DMS114 treated with DMSO at 0.1 percent for 48 hours (cell line): ENCODE data around the gene FAM3B.
"Not testable (repeated sequence)": the region's sequence is repeated elsewhere in the genome, so short reads cannot be mapped to it uniquely, and the experiment has no call there.

ENCODE experiments used
- DNase-seq: peaks from one replicate; lab custom pipeline; 2025; ENCODE audit not compliant: unreplicated experiment; lab: John Stamatoyannopoulos, UW

Gene FAM3B

DNA sequence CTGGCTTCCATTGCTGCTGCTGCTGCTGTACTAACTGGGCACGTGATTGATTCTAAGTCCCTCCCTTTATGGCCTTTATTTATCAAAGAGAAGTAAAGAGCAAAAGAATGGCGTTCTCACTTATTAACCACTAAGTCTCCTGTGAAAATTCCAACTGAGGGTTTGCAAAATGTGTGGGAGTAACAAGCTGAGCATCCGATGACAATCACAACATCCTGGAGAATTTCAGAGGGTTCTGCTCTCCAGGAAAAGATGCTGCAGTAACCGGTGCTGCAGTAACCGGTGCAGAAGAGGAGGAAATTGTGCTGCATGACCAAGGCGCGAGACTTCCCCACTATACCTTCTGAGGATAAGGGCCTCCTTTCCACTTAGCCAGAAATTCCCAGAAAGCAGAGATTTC lies 32.5 kb downstream of the FAM3B start:
- no peak for DNase-seq

DNA sequence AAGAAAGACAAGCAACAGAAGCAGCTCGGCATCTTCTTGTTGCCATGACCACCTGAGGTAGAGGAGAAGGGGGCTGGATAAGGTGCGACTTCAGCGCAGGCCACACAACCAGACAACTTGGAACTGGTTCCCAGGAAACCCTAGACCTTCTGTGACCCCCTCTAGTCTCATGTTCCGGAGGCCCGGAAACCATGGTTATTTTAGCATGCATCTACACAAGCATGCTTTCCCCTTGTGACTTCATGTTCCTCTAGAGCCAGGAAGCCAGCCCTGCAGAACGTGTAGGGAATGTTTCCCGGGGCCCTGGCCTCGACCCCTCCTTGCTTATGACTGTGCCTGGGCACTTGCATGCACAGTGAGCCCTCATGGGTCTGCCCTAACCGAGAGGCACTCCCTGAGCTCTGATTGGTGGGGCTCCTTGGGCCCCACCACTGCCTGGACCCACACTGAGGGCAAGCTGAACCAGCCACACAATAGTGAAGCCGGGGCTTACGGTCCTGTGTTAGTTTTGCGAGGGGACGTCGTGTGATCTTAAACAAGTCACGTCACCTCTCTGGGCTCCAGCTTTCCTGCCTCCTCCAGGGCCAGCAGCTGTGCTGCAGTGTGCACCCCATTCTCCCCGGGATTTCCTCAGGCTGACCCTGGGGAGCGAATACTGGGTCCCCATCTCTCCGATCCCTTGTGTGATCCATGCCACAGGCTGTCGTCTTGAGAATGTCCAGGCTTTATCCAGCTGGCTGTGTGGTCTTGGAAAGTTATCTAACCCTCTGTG lies 33.2 kb downstream of the FAM3B start:
- no peak for DNase-seq

DNA sequence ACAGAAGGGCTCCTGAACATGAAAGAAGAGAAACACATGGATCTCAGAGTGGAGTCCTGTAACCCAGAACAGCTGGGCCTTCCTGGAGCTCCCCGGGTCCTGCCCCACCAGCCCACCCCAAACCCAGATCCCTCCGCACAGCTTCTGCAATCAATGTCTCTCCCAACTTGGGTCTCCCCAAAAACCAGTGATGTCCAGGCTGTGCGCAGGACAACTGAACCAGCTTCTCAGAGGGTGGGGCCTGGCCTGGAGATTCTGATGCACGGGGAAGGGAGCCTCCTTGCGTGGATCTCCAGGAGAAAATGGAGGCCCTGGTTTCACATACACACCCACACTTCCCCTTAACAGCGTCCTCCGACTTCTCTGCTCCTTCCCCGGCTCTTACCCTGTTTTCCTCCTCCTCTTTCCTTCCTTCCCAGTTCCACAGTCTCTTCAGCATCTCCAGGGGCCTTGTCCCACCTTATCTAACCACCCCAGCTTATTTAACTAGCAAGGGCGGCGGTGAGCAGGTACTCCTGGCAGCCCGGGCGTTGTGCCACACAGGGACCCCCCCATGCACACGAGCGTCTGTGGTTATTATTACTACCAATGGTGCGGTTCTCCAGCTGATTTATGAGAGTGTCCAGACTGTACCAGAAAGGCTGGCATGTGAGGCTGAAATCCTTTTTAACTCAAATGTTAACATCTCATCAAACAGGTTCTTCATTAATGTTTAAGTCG lies 34.0 kb downstream of the FAM3B start:
- DNase-seq = no peak

DNA sequence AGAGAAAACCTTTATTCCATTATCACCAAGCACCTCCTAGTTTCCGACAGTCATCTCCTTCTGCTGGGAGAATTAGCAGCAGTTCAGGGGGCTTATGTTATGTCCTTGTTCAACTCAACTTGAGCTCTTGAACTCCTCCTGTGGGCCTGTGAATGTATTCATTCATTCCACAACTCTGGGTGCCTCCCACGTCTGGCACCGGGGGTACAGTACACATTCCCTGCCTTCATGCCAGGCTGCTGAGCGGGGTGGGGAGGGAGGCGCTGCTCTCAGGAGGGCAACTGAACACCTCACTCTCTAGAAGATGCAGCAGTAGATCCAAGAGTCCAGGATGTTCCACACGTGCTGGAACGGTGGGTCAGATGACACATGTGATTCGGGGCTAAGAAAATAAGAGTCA lies 40.9 kb downstream of the FAM3B start:
- DNase-seq = no peak

DNA sequence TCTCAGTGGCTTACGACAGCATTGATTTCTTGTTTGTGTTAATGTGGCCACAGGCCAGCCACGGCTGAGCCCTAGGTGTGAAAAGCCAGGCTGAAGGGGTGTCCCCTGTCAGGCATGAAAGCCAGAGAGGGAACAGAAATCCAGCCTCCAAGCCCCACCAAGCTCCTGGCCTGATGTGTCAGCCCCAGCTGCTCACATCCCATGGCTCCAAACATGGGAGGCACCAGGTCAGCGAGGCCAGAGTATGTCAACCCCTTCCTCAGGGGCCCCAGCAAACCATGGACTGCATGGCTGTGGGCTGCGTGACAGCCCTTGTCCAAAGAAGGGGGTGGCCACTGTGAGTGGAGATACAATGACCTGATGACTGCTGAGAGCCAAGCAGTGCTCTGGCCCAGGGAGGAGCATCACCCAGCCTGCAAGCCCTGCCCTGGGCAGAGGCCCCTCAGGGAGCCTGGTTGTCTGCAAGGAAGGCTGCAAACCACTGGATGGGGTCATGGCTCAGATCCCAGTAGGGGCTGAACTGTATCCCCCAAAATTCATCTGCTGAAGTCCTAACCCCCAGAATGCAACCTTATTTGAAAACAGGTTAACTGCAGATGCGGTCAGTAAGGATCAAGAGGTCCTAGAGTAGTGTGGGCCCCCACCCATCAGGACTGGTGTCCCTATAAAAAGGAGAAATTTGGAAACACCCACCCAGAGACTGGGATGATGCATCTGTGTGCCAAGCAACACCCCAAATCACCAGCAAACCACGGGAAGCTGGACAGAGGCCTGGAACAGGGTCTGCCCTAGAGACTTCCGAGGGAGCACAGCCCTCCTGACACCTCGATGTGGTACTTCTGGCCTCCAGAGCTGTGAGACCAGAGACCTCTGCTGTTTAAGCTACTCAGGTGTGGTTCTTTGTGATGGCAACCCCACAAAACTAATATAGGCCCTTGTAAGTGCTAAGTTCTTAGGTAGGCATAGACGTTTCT lies 41.9 kb downstream of the FAM3B start:
- no peak for DNase-seq

DNA sequence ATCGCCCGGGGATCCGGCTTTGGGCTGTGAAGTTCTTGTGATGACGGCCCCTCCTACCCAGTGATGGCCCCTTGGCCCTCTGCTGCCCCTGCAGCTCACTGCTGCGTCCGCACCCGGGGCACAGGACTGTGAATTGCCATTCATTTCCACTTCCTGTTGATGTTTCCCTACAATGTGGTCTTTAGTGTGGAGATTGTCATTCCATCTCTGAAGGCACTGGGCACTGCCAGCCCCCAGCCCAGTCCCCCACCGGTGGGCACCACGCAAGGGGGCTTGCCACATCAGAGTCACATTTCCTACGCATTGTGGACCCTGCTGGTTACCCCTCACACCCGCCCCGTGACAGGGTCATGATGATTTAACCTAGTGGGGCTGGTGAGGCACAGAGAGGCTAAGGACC lies 42.7 kb downstream of the FAM3B start:
- DNase-seq = no peak

DNA sequence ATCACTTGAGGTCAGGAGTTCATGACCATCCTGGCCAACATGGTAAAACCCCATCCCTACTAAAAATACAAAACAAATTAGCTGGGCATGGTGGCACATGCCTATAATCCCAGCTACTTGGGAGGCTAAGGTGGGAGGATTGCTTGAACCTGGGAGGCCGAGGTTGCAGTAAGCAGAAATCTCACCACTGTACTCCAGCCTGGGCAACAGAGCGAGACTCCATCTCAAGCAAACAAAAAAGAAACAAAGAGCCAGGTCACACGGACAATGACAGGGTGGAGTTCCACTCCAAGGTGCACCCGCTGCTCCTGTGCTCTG lies 43.1 kb downstream of the FAM3B start:
- not testable (repeated sequence) for DNase-seq

DNA sequence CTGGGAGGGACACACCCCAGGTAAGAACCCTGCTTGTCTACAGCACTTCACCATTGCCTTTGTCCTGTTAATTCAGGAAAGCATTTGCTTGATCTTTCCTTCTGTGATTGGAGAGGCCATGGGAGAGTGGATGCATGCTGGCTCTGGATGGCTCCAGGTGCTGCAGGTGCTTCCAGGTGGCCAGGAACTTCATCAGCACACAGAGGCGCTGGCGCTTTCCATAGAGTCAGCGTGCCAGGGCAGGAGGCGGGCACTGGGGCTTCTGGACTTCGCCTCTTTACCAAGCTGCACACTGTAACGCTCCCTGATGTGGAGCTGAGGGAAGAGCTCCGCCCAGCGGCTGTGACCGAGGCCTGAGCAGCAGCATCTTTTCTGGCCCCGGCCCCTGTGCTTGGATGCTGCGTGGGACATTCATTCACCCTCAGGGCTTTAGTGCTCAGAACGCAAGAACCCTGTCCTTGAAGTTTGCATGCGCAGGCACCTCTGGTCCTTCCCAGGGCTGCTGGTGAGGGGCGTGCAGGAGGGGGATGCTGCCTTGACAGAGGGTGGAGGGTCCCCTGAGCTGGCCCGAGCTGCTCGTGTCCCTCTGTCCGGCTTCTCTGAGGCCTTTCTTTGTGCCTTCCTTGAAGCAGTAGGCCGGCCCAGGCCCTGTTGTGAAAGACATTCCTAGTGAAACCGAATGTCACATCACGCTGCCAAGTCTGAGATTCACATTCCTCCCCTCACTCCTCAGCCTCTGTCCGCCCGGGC lies 43.6 kb downstream of the FAM3B start:
- DNase-seq = no peak

DNA sequence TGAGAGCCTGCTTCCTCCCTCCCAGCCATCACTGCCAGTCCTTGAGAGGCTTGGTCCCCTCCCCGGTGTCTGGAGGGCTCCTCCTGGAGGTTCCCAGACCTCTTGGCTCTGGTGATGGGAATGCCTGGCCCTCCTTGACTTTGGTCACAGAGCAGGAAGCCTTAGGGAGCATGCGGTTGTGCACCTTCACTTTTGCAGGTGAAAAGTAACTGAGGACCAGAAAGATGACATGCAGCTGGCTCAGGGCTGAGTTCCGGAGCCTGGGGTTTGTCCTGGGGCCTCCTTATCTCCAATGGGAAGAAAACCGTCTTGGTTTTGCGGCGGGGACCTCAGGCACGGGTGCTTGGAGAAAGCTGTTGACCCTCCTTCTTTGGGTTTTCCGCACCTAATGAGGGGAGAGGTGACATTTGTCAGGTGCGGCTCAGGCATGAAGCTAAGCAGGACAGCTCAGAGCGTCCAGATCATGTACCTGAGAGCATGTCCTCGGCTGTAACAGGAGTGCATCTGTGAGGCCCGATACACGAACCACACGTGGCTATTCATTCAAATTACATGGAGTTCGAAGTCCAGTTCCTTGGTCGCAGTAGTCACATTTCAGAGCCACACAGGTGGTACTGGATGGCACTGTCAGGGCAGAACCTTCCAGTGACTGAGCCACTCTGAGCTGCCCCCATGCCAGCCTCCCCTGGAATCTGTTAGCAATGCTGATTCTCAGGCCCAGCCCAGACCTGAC lies 44.6 kb downstream of the FAM3B start:
- no peak for DNase-seq

DNA sequence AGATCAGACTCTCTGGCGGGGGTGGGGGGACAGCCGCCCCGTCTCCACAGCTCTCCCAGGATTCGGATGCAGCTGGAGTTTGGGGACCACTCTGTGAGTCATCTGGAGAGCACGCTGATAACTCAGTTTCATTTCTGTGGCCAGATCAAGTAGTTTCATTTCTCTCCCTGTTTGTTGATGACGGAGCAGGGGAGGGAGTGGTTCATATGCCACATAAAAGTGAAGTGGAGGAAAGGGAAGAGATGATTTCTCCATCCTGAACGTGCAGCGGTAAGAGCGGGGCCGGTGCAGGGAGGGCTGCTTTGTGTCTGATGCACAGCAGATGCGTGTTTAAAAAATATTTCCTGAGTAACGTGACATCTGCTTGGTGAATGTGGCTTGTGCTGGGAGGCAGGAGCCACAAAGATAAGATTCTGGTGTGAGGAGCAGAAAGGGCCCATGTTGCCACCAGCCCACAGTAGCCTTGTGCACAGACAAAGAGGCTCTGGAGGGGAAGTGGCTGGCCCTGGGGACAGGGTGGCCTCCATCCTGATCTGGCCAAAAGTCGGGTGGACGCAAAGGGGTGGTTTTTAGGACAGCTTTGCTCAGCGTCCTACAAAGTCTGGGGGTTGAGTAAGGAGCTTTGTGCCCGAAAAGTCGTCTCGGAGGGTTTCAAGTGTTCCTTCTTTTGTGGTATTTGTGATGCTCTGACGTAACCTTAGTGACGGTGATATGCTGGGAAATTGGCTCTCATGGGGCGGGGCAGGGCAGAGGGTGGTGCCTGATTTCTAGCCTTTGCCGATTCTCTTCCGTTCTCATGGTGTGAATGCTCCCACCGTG lies 45.4 kb downstream of the FAM3B start, which contains the start of gene MX2:
TSS of gene MX2 (plus strand) at position 242 of the 819 bp plus-strand sequence. CDS start 14,880 bp downstream, outside the sequence.
- DNase-seq = no peak

DNA sequence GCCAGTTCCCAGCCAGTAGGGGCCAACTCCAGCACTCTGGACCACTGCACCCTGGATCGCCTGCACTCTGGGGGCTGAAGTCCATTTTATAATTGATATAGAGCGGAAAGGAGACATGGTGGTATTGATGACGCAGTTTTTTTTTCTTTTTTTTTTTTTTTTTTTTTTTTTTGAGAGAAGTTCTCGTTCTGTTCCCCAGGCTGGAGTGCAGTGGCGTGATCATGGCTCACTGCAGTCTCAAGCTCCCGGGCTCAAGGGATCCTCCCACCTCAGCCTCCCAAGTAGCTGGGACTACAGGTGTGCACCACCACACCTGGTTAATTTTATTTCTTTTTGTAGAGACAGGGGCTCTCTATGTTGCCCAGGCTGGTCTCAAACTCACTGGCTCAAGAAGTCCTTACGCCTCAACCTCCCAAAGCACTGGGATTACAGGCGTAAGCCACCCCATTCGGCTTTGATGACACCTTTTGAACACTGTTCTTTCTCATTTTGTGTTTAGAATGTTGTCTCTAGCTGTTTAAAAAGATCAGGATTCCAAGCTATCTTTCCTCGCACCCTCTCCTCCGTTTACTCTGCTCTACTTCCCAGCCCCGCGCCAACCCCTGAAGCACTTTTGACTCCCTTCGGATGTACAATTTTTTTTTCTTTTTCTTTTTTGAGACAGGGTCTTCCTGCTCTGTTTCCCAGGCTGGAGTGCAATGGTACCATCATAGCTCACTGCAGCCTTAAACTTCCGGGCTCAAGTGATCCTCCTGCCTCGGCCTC lies 46.2 kb downstream of the FAM3B start:
- DNase-seq = no peak

DNA sequence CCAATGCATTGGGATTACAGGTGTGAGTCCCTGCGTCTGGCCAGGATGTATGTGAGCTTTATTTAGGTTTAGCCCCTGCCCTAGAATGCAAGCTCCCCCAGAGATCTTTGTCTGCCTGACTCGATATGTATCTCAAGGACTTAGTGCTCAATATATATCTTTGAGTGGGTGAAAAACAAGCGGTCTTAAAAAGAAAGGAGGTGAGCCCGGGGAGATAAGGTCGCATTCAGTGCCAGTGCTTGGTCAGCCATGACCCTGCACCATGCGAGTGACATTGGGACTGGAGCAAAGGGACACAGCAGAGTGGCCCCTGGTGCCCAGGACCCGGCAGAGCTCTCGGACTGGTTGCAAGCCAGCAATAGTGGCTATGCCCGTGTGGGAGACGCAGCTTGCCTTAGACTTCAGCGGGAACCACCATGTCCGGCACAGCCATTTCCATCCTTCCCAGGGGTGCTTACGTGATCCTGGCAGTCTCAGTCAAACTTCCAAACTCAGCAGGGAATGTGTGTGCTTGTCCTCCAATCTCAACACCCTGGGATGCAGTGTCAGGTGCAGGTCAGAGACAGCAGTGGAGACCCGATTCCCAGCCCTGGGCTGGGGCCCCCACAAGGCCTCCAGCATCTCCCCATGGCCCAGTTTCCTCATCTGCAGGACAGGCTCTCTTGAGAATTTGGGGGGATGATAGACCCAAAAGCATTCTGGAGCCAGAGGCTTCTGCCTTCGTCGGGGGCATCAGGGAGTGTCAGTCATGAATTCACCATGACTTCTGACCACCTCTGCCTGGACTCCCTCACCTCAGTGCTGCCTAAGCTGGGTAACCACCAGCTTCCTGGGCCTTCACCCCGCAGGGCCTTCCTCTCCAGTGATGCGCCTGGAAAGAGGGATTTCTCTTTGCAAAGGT lies 47.0 kb downstream of the FAM3B start:
- no peak for DNase-seq

DNA sequence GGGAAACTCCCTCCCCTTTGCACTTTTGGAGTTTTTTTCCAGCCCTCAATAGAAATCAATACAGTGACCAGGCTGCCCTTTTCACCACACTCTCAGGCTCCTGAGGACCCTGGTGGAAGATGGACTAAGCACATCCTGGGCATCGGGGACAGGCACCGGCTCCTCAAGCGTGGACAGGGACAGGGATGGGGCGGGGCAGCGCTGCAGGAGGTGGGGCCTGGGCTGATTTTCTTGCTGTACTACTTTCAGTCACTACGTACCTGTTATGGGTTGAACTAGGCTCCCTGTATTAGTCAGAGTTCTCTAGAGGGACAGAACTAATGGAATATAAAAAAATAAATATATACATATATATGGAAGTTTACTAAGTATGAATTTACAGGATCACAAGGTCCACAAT lies 47.7 kb downstream of the FAM3B start:
- no peak for DNase-seq

DNA sequence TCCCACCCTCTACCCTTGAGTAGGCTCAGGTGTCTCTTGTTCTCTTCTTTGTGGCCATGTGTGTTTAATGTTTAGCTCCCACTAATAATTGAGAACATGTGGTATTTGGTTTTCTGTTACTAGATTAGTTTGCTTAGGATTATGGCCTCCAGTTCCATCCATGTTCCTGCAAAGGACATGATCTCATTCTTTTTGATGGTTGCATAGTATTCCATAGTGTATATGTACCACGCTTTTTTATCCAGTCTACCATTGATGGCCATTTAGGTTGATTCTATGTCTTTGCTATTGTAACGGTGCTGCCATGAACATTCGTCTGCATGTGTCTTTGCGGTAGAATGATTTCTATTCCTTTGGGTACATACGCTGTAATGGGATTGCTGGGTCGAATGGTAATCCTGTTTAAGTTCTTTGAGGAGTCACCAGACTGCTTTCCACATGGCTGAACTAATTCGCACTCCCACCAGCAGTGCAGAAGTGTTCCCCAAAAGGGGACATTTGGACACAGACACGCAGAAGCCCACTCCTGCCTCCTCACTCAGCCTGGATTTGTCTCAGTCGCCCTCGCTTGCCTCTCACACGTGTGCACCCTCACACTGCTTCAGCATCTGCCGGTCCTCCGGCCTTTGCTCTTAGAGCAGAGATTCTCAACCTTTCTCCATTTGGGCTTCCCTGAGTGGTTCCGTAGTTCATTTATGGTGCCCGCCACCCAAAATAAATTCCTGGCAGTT lies 48.9 kb downstream of the FAM3B start:
- no peak for DNase-seq

DNA sequence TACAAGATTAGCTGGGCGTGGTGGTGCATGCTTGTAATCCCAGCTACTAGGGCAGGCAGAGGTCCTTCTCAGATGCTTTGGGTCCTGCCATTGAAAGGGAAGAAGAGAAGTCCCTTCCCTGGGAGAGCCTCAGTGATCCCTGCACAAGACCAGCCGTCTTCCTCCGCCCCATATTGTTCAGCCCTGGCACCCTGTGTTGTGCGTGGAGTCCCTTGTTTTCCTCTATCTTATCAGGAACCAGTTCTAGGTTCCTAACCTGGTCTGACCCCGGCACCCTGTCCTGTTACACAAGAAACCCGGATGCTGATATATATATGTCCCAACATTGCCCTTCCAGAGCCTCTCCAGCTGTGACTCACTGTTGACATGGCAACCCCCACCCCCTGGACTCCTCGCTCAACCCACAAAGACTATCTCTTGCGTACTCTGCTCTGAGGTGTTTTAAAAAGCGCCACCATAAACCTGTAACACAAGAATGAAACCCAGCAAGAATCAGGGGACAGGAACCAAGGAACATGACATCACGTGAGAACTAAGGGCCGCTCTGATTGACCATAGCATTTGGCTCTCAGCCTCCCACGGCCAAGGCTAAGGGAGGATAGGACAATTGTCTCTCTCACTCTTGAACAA lies 50.0 kb downstream of the FAM3B start:
- DNase-seq = no peak

DNA sequence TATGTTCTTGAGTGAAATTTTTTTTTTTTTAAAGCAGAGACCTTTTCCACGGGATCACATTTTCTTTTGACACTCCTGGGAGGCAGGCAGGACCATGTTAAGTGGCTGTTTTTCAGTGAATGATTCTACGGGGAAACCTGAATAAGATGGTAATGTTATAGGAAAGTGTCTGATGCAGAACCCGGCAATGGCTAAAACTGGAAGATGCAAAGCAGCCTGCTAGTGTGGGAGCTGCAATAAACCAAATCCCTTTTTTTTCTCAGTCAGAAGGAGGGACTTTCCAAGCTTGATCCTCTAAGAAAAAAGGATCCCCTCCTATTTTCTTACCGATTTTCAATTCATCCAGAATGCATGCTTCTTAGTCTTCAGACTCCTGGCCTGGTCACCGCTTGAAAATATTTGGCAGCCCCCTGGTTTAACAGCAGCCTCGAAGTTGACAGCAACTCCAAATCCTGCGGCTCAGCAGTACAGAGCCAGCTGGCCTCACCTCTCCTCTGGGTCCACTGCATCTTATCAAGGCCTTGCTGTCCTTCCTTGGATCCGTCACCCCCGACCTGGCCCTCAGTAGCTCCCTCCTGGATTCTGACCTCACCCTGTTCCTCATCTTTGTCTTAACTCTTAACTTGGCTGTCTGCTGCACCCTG lies 50.8 kb downstream of the FAM3B start:
- DNase-seq = no peak
